H1 (cell line): ENCODE data around the gene IZUMO4.

Experiments
- CREB1 ChIP-seq: IDR thresholded peaks from 2 replicates; pipeline ENCODE4 v1.6.1; 2012; ENCODE audit warnings: inconsistent platforms
- CTCF ChIP-seq, 3 experiments: IDR thresholded peaks; 1 replicate in 2 of 3; 2 replicates in 1 of 3; pipeline versions ENCODE4 v1.5.1 to v1.6.1; 2011; ENCODE audit warnings: low read length in 3 of 3, mild to moderate bottlenecking in 3 of 3, inconsistent platforms in 2 of 3, low read depth in 1 of 3, moderate library complexity in 1 of 3; ENCODE audit not compliant: insufficient read depth in 1 of 3; ENCODE audit errors: control extremely low read depth in 1 of 3
- EP300 ChIP-seq, 2 experiments: IDR thresholded peaks; 1 replicate in 1 of 2; 2 replicates in 1 of 2; pipeline ENCODE4 v1.6.1; 2011 to 2012; ENCODE audit warnings: low read depth in 2 of 2, low read length in 2 of 2, mild to moderate bottlenecking in 2 of 2, borderline replicate concordance in 1 of 2, inconsistent platforms in 1 of 2, moderate library complexity in 1 of 2
- EZH2 ChIP-seq: fragments of 200-600 bp; sonication (generic); IDR thresholded peaks from 2 replicates; pipeline ENCODE4 v1.7.1; 2012; ENCODE audit warnings: low read depth, mild to moderate bottlenecking, moderate library complexity, low read length, inconsistent platforms; ENCODE audit not compliant: severe bottlenecking
- GABPA ChIP-seq: IDR thresholded peaks from 2 replicates; pipeline ENCODE4 v1.6.1; 2011; ENCODE audit warnings: mild to moderate bottlenecking, low read length, moderate library complexity, borderline replicate concordance; ENCODE audit not compliant: insufficient read depth
- HDAC2 ChIP-seq, 2 experiments: fragments of 300-600 bp in 1 of 2; sonication (generic) in 1 of 2; IDR thresholded peaks; 2 replicates each; pipeline ENCODE4 v1.6.1; 2011 to 2012; ENCODE audit warnings: low read depth in 2 of 2, low read length in 2 of 2, mild to moderate bottlenecking in 2 of 2, moderate library complexity in 2 of 2, borderline replicate concordance in 1 of 2, inconsistent platforms in 1 of 2
- JUN ChIP-seq: IDR thresholded peaks from 2 replicates; pipeline ENCODE4 v1.6.1; 2011; ENCODE audit warnings: low read depth, mild to moderate bottlenecking, improper control_type of control experiment, low read length
- JUND ChIP-seq: IDR thresholded peaks from 2 replicates; pipeline ENCODE4 v1.6.1; 2011; ENCODE audit warnings: mild to moderate bottlenecking, improper control_type of control experiment, low read length
- POLR2A ChIP-seq, 2 experiments: IDR thresholded peaks; 1 replicate in 1 of 2; 2 replicates in 1 of 2; pipeline ENCODE4 v1.6.1; 2011; ENCODE audit warnings: low read depth in 2 of 2, low read length in 2 of 2, mild to moderate bottlenecking in 2 of 2; ENCODE audit errors: control extremely low read depth in 1 of 2
- POLR2AphosphoS5 ChIP-seq: IDR thresholded peaks from 2 replicates; pipeline ENCODE4 v1.6.1; 2011; ENCODE audit warnings: low read depth, low read length
- RAD21 ChIP-seq, 2 experiments: IDR thresholded peaks in 1 of 2; conservative IDR thresholded peaks in 1 of 2; 2 replicates each; pipeline ENCODE4 v1.6.1; 2011; ENCODE audit warnings: low read depth in 2 of 2, low read length in 2 of 2, improper control_type of control experiment in 1 of 2, inconsistent platforms in 1 of 2, mild to moderate bottlenecking in 1 of 2, moderate library complexity in 1 of 2
- SRF ChIP-seq: IDR thresholded peaks from 2 replicates; pipeline ENCODE4 v1.6.1; 2011; ENCODE audit warnings: mild to moderate bottlenecking, low read depth, low read length, moderate library complexity
- TAF1 ChIP-seq: IDR thresholded peaks from 2 replicates; pipeline ENCODE4 v1.6.1; 2011; ENCODE audit warnings: mild to moderate bottlenecking, low read depth, low read length

DNA sequence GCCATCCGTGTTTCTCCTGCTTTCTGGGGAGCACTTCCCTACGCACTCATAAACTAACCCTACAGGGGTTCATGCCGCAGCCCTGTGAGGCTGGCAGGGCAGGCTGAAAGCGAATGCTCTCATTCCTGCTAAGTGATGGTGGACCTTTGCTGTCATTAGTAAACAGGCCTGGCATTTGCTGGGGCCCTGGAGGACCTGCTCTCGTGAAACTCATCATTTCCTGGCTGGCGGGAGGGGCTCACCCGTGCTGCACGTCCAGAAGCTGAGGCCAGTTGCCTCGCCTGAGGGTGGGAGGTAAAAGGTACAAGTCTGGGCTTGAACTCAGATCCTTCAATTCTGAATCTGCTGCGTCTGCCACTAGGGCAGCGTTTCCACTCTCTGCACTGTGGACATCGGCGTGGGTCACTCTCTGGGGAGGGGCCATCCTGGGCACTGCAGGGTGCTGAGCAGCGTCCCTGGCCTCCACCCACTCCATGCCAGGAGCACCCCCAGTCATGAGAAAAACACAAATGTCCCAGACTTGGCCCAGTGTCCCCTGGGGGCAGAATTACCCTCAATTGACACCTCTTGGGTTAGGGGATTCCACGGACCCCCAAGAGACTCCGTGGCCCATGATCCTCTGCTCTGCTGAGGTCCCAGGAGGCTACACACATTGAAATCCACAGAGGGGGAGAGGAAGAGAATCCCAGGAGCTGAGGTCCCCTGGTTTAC lies 7.6 kb upstream of the IZUMO4 start:
- TF ChIP-seq EZH2 (no peak), CTCF (IDR thresholded peaks at IDR 0.05; ENCODE audit: control extremely low read depth in 1 of 3, insufficient read depth in 1 of 3, low read depth in 1 of 3, low read length in 3 of 3) (no peak), CREB1 (no peak), HDAC2 (IDR thresholded peaks at IDR 0.05; ENCODE audit: borderline replicate concordance in 1 of 2, low read depth in 2 of 2, low read length in 2 of 2) (no peak), SRF (no peak), TAF1 (no peak), GABPA (no peak), JUND (no peak), POLR2A (IDR thresholded peaks at IDR 0.05; ENCODE audit: control extremely low read depth in 1 of 2, low read depth in 2 of 2, low read length in 2 of 2) (no peak), EP300 (IDR thresholded peaks at IDR 0.05; ENCODE audit: borderline replicate concordance in 1 of 2, low read depth in 2 of 2, low read length in 2 of 2) (no peak), POLR2AphosphoS5 (no peak), JUN (no peak), RAD21 (IDR thresholded peaks at IDR 0.05 in 1 of 2, conservative IDR thresholded peaks at IDR 0.05 in 1 of 2; ENCODE audit: low read depth in 2 of 2, low read length in 2 of 2) (no peak)
